D721Med (cell line): Measurements from ENCODE around the gene FLT4.

Source experiments
- DNase-seq: peaks from one replicate; pipeline ENCODE4 v3.0.0; 2011; ENCODE audit warnings: low spot score; ENCODE audit not compliant: insufficient read length
- FAIRE-seq: peaks from 2 replicates; lab custom pipeline; 2011; peaks lifted over from hg19 to GRCh38; lab: Jason Lieb, UNC
- CTCF ChIP-seq: IDR thresholded peaks from 2 replicates; pipeline ENCODE4 v1.5.1; 2012; ENCODE audit warnings: mild to moderate bottlenecking, control low read depth; ENCODE audit not compliant: insufficient read depth; ENCODE audit errors: missing control alignments

FLT4 gene

DNA sequence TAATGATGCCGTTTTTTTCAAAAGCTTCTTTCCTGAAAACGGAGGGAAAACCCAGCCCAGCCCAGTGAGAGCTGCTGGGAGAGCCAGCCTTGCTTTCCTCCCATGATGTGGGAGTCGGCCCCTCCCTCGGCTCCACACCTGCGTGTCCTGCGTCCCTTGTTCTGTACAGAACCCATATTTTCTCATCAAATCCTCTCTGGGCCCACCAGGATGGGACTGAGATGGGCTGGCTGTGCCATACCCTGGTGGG lies 8.9 kb downstream of the FLT4 start:
- no peak for TF ChIP-seq CTCF
- no peak for DNase-seq

DNA sequence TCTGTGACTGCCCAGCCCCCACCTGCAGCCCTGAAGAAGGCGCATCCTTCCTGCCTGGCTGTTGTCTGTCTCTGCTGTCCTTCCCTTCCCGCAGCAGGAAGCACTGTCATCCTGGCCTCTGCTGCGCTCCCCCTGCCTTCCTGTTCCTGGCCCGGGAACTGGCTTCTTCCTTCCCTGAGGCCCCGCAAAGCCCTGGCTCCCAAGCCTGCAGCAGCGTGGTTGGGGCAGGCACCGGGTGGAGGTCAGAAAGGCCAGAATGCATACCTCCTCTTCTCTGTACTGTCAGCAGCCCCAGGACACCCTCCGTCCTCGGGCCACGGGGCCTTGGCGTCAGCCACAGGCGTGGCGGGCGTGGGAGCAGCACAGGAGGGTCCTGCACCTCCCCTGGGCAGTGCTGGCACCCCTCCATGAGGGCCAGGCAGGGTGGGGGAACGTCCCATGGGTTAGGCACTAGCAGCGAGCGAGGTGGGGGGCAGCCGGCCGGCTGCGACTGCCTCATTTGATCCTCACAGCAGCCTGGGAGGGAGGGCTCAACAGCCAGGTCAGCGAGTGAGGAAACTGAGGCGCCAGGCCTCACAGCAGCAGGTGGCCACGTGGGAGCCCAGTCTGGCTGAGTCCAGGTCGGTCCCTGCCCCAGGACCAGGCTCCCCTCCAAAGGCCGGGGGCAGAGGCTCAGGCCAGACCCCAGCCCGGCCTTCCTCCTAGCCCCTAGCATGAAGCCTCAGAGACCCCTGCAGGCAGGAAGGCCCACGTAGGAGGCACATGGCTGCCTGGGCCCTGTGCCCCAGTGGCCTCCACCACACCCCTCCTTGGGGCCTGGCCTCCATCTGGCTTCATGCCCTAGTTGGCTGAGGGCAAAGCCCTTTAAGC lies 9.4 kb downstream of the FLT4 start:
- no peak for FAIRE-seq
- TF ChIP-seq CTCF, result no peak
- no peak for DNase-seq

More for the DNA sequence above, 8.9 kb downstream of the FLT4 start:
- no peak for FAIRE-seq

- FAIRE-seq, result no peak
- TF ChIP-seq CTCF, result no peak
Measured at GRCh38 chr5:180639287-180639686, 10.1 kb downstream of the FLT4 start.

GRCh38 chr5:180637962-180638680 lies 11.3 kb downstream of the FLT4 start:
- TF ChIP-seq CTCF, result no peak
- DNase-seq (no peak), FAIRE-seq (no peak)

More at GRCh38 chr5:180639287-180639686, 10.1 kb downstream of the FLT4 start:
- DNase-seq, result no peak

- DNase-seq (no peak), FAIRE-seq (no peak)
- TF ChIP-seq CTCF, result no peak
Measured at GRCh38 chr5:180636403-180637075, 12.9 kb downstream of the FLT4 start.

GRCh38 chr5:180636016-180636402 lies 13.4 kb downstream of the FLT4 start:
- no peak for TF ChIP-seq CTCF
- DNase-seq (no peak), FAIRE-seq (no peak)
